Mammary epithelial cell (primary cell): ENCODE data around the gene LRRC28.

ENCODE experiments used
- CTCF ChIP-seq, 2 donors: IDR thresholded peaks in 1 of 2; conservative IDR thresholded peaks in 1 of 2; 2 replicates each; pipeline ENCODE4 v1.5.1; 2011 to 2012; ENCODE audit warnings: inconsistent platforms in 2 of 2, low read length in 2 of 2, mild to moderate bottlenecking in 2 of 2, control low read depth in 1 of 2, low read depth in 1 of 2; ENCODE audit not compliant: insufficient read depth in 1 of 2; ENCODE audit errors: extremely low read depth in 1 of 2
- EZH2 ChIP-seq: IDR thresholded peaks from 2 replicates; pipeline ENCODE4 v1.6.1; 2012; ENCODE audit warnings: low read length, inconsistent platforms, borderline replicate concordance

GRCh38 chr15:99402014-99402729, 150.9 kb downstream of the LRRC28 start:
- no peak for TF ChIP-seq CTCF (conservative IDR thresholded peaks at IDR 0.05 in 1 of 2, IDR thresholded peaks at IDR 0.05 in 1 of 2; ENCODE audit: extremely low read depth in 1 of 2, insufficient read depth in 1 of 2, low read depth in 1 of 2, low read length in 2 of 2)
- TF ChIP-seq EZH2 = no peak
